Measurements from ENCODE around the gene KCNH3. TPM values are rescaled to one million over a fixed set of nuclear protein-coding genes. Genes with fewer than 3 reads are reported as not detected.

The KCNH3 gene
- total and polyA plus RNA-seq, 2 of the 4 experiments (the other 2 are of a cell fraction): 0.10 TPM; not detected in 1

DNA sequence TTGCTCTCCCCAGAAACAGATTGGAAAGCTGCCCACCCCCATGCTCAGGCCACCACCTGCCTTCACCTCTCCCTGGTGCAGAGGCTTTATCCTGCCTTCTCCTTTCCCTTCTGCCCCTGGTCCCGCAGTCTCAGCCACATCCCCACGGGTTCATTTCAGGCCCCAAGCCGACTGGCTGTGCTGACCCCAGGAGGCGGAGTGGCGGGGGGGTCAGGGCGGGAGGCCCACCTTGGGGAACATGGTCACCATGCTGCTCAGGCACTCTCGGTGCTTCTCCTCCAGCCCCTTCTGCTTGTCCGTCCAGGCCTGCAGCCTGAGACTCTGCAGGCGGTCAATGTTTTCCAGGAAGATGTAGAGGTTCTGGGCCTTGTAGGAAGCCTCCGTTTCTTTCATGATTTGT is 59.7 kb downstream of the KCNH3 start:
- H2BK5ac ChIP-seq (ENCODE audit: low read depth, low read length, poor library complexity, severe bottlenecking): no peak overlapping the region

More for the DNA sequence above, 59.7 kb downstream of the KCNH3 start:
- Histone ChIP-seq H4K91ac (ENCODE audit: insufficient read depth, low read depth, low read length) (no peak overlapping the region), H3K9me3 (ENCODE audit: control insufficient read depth, insufficient read depth, low read length) (no peaks in the 10 kb centered on the region), H3K23ac (ENCODE audit: low read depth, low read length) (no peak overlapping the region), H4K5ac (ENCODE audit: low read depth, low read length) (no peak overlapping the region), H3K56ac (ENCODE audit: extremely low read depth, insufficient read depth, low read length) (no peak overlapping the region), H2BK15ac (ENCODE audit: low read depth, low read length) (no peak overlapping the region), H3K9ac (ENCODE audit: low read depth, low read length) (no peak overlapping the region), H2AFZ (replicated peaks; ENCODE audit: low read length, poor library complexity) (no peak overlapping the region), H3K14ac (replicated peaks; ENCODE audit: low read depth, low read length) (no peak overlapping the region), H2BK120ac (ENCODE audit: low read depth, low read length) (no peak overlapping the region), H4K8ac (ENCODE audit: low read depth in 2 of 2, low read length in 2 of 2) (no peak overlapping the region), H3K27me3 (ENCODE audit: control insufficient read depth, insufficient read depth, low read length) (no peaks in the 10 kb centered on the region), H3K4me3 (ENCODE audit: insufficient read depth, low read depth, low read length) (no peak overlapping the region), H3K4me2 (ENCODE audit: low read depth, low read length) (no peak overlapping the region), H2AK9ac (replicated peaks; ENCODE audit: low read depth, low read length, poor library complexity) (no peak overlapping the region), H3K4me1 (ENCODE audit: control insufficient read depth, insufficient read depth, low read length) (no peaks in the 10 kb centered on the region), H2AK5ac (ENCODE audit: low read depth, low read length) (no peak overlapping the region), H3K79me1 (ENCODE audit: low read depth in 1 of 2, low read length in 2 of 2) (no peaks in the 10 kb centered on the region), H3K18ac (ENCODE audit: low read depth, low read length) (no peak overlapping the region), H3K9me1 (ENCODE audit: insufficient read depth, low read length) (no peaks in the 10 kb centered on the region; the same call in 1 of the 2 replicates), H2BK20ac (ENCODE audit: low read depth, low read length) (no peak overlapping the region), H3K36me3 (ENCODE audit: control insufficient read depth, insufficient read depth, low read length) (no peaks in the 10 kb centered on the region), H4K20me1 (ENCODE audit: insufficient read depth, low read length) (no peaks in the 10 kb centered on the region), H3K4ac (ENCODE audit: low read depth, low read length) (no peak overlapping the region), H3K27ac (ENCODE audit: insufficient read depth, low read length) (no peak overlapping the region)
- dilution Hi-C loops (cut with HindIII; ENCODE audit: low sequenced_read_pairs, unreplicated experiment): no loop called here
- TF ChIP-seq SMC3 (IDR thresholded peaks at IDR 0.05; ENCODE audit: low read depth, low read length) (no peak), RAD21 (IDR thresholded peaks at IDR 0.05; ENCODE audit: low read length) (no peak), RFX5 (IDR thresholded peaks at IDR 0.05; ENCODE audit: low read depth, low read length) (no peak), RCOR1 (IDR thresholded peaks at IDR 0.05; ENCODE audit: insufficient replicate concordance, low read length) (no peak), MAZ (IDR thresholded peaks at IDR 0.05; ENCODE audit: borderline replicate concordance, low read depth, low read length) (no peak), FOS (IDR thresholded peaks at IDR 0.05; ENCODE audit: low read depth, low read length) (no peak), POLR2A (IDR thresholded peaks at IDR 0.05; ENCODE audit: low read depth, low read length) (no peak)
- TF ChIP-seq, protein P1, sequence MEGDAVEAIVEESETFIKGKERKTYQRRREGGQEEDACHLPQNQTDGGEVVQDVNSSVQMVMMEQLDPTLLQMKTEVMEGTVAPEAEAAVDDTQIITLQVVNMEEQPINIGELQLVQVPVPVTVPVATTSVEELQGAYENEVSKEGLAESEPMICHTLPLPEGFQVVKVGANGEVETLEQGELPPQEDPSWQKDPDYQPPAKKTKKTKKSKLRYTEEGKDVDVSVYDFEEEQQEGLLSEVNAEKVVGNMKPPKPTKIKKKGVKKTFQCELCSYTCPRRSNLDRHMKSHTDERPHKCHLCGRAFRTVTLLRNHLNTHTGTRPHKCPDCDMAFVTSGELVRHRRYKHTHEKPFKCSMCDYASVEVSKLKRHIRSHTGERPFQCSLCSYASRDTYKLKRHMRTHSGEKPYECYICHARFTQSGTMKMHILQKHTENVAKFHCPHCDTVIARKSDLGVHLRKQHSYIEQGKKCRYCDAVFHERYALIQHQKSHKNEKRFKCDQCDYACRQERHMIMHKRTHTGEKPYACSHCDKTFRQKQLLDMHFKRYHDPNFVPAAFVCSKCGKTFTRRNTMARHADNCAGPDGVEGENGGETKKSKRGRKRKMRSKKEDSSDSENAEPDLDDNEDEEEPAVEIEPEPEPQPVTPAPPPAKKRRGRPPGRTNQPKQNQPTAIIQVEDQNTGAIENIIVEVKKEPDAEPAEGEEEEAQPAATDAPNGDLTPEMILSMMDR (conservative IDR thresholded peaks at IDR 0.05; ENCODE audit: low read depth, low read length): no peak
- TF ChIP-seq, protein P2, sequence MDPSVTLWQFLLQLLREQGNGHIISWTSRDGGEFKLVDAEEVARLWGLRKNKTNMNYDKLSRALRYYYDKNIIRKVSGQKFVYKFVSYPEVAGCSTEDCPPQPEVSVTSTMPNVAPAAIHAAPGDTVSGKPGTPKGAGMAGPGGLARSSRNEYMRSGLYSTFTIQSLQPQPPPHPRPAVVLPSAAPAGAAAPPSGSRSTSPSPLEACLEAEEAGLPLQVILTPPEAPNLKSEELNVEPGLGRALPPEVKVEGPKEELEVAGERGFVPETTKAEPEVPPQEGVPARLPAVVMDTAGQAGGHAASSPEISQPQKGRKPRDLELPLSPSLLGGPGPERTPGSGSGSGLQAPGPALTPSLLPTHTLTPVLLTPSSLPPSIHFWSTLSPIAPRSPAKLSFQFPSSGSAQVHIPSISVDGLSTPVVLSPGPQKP (IDR thresholded peaks at IDR 0.05; ENCODE audit: borderline replicate concordance, low read depth, low read length): no peak
- ChIA-PET CTCF (no interaction called here), POLR2A (ENCODE audit: unreplicated experiment) (no interaction called here)
- ATAC-seq (ENCODE audit: low read depth) (no peak), DNase-seq (no peak)
- in situ Hi-C loops (cut with MboI; ENCODE audit: low sequenced_read_pairs): no loop called here
- intact Hi-C loops (cut with micrococcal nuclease): no loop called here
- 97% methylated on average over 5 of the region's 10 CpGs; no CpG with 5 or more reads in 1 of the 2 experiments for WGBS, 2 experiments (ENCODE audit: extremely low coverage in 2 of 2, insufficient read length in 1 of 2)
- BruUV-seq (replicated peaks): no TSS peak
